Measurements from ENCODE around the gene CAMTA1.

- TF ChIP-seq, protein P1, sequence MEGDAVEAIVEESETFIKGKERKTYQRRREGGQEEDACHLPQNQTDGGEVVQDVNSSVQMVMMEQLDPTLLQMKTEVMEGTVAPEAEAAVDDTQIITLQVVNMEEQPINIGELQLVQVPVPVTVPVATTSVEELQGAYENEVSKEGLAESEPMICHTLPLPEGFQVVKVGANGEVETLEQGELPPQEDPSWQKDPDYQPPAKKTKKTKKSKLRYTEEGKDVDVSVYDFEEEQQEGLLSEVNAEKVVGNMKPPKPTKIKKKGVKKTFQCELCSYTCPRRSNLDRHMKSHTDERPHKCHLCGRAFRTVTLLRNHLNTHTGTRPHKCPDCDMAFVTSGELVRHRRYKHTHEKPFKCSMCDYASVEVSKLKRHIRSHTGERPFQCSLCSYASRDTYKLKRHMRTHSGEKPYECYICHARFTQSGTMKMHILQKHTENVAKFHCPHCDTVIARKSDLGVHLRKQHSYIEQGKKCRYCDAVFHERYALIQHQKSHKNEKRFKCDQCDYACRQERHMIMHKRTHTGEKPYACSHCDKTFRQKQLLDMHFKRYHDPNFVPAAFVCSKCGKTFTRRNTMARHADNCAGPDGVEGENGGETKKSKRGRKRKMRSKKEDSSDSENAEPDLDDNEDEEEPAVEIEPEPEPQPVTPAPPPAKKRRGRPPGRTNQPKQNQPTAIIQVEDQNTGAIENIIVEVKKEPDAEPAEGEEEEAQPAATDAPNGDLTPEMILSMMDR (IDR thresholded peaks at IDR 0.05), result no peak
- TF ChIP-seq POLR2A (IDR thresholded peaks at IDR 0.05), result no peak
Observed at GRCh38 chr1:7568901-7569524, 783.8 kb downstream of the CAMTA1 start.
